Mesodermal cell (in vitro differentiated cells): ENCODE measurements around the gene SURF6.

Experiments
- H3K27ac ChIP-seq: 2 replicates; pipeline ENCODE4 v1.7.0; 2013; ENCODE audit warnings: mild to moderate bottlenecking, low read depth, low read length, moderate library complexity; ENCODE audit not compliant: severe bottlenecking
- H3K36me3 ChIP-seq: 2 replicates; pipeline ENCODE4 v1.7.1; 2013; ENCODE audit warnings: mild to moderate bottlenecking, low read length, moderate library complexity; ENCODE audit not compliant: control insufficient read depth, insufficient read depth
- H3K4me1 ChIP-seq: one replicate; pipeline ENCODE4 v1.7.1; 2013; ENCODE audit warnings: mild to moderate bottlenecking, low read length; ENCODE audit not compliant: insufficient read depth, control insufficient read depth, poor library complexity, severe bottlenecking
- H3K4me3 ChIP-seq: 2 replicates; pipeline ENCODE4 v1.7.0; 2013; ENCODE audit warnings: low read length, control low read depth, mild to moderate bottlenecking; ENCODE audit not compliant: insufficient read depth, poor library complexity, severe bottlenecking; ENCODE audit errors: extremely low read depth
- H3K9me3 ChIP-seq: 2 replicates; pipeline ENCODE4 v1.7.1; 2013; ENCODE audit warnings: mild to moderate bottlenecking, low read length, moderate library complexity; ENCODE audit not compliant: control insufficient read depth
- WGBS, 2 experiments: methylation state at CpG; one replicate each; pipeline ENCODE4 v1.1.5; 2013; ENCODE audit warnings: missing lambda C conversion rate in 2 of 2; ENCODE audit not compliant: insufficient coverage in 2 of 2; 5-methylcytosine and 5-hydroxymethylcytosine counted together

The SURF6 gene

GRCh38 chr9:133355881-133356357 is 19.9 kb upstream of the SURF6 start:
- peaks cover 56% of the 10 kb centered on the region for H3K36me3 ChIP-seq
- H3K4me3 ChIP-seq, result peak overlapping the region; percentile 72
- peak overlapping the region; percentile 23 for H3K27ac ChIP-seq
- no peaks in the 10 kb centered on the region for H3K9me3 ChIP-seq
- no peaks in the 10 kb centered on the region for H3K4me1 ChIP-seq
- 3 to 6% methylated on average over 11 to 22 of the region's 31 CpGs for WGBS, 2 experiments

DNA sequence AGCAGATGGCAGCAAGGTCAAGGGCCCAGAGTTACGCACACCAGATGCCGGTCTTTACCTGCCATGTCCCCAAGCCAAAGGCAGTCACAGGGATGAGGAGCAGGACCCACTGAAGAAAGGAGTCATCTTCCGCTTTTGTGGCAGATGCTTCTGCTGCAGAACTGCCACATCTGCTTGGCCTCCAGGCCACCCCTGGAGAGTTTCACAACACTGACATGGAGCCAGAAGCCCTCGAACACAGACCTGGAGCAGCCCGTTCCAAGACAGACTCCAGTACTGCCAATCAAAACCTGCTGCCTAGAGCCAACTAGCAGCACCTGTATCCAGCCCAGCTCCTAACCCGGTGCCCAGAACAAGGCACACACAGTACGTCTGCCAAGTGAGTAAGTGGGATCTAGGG is 18.8 kb upstream of the SURF6 start:
- H3K4me3 ChIP-seq, result no peak overlapping the region
- no peak overlapping the region for H3K27ac ChIP-seq
- H3K9me3 ChIP-seq, result no peaks in the 10 kb centered on the region
- 88 to 96% methylated on average over 7 of the region's 7 CpGs for WGBS, 2 experiments
- peaks cover 1% of the 10 kb centered on the region for H3K4me1 ChIP-seq
- H3K36me3 ChIP-seq, result peaks cover 57% of the 10 kb centered on the region

DNA sequence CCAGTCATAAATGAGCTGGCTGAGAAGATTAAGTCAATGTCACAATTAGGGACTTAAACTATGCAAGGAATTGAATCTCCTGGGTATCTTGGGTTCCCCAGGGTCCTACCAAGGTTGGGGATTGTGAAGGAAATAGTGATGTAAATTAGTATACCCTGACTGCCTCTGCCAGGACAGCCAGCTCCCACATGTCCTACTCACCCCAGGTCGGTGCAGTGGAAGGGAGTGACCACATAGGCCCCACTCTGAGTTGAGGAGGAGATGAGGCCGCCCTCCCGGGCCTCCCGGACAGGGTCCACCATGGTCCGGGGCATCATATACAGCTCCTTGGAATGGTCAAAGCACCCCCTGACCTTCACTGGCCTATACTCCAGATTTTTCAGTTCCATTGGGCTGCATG is 17.6 kb upstream of the SURF6 start:
- Histone ChIP-seq H3K9me3 (no peaks in the 10 kb centered on the region), H3K36me3 (peaks cover 61% of the 10 kb centered on the region), H3K4me3 (no peak overlapping the region), H3K27ac (peak overlapping the region; percentile 16), H3K4me1 (peaks cover 6% of the 10 kb centered on the region)
- 96 to 100% methylated on average over 4 of the region's 5 CpGs for WGBS, 2 experiments

- Histone ChIP-seq H3K27ac (peak overlapping the region; percentile 16), H3K36me3 (peaks cover 55% of the 10 kb centered on the region), H3K4me3 (no peak overlapping the region), H3K9me3 (no peaks in the 10 kb centered on the region), H3K4me1 (peaks cover 6% of the 10 kb centered on the region)
- WGBS, 2 experiments, result 92 to 95% methylated on average over 6 to 7 of the region's 8 CpGs
These were observed 16.8 kb upstream of the SURF6 start for GRCh38 chr9:133352635-133353340.

DNA sequence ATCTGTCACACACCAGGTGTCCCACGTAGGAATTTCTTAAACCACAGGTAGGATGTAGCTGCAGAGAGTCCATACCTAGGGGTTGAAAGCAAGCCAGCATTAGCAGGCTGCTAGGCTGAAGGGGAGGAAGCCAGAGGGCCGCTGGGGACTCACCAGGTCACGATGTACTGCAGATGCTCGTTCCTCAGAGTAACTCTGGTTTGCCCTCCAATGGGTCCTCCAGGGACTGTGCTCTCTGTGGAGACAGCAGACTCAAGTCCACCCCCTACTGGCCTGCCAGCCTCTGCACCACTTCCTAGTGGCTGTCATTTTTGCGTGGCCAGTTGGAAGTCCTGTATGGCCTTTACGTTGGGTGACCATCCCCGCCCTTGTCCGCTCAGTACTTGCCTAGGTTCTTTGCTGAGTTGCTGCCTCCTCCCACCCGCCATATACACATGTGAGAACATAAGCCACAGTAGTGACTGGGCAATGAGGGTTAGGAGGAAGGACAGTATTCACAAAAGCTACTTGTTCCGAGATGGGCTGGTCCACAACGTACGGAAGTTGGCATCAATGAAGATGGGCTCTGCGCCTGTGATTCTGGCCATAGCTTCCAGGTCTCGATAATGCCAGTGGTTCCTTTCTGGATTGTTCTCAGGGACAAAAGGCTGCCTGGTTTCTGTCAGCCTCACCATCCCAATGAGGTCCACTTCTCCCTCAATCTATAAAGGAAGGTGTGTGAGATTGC is 16.1 kb upstream of the SURF6 start:
- Histone ChIP-seq H3K9me3 (no peaks in the 10 kb centered on the region), H3K36me3 (peaks cover 52% of the 10 kb centered on the region), H3K27ac (no peak overlapping the region), H3K4me1 (peaks cover 6% of the 10 kb centered on the region), H3K4me3 (no peak overlapping the region)
- WGBS, 2 experiments, result 83 to 88% methylated on average over 10 to 14 of the region's 14 CpGs

GRCh38 chr9:133351526-133351907 is 15.5 kb upstream of the SURF6 start:
- Histone ChIP-seq H3K4me3 (no peak overlapping the region), H3K9me3 (no peaks in the 10 kb centered on the region), H3K27ac (no peak overlapping the region), H3K36me3 (peaks cover 52% of the 10 kb centered on the region), H3K4me1 (peaks cover 8% of the 10 kb centered on the region)
- WGBS, 2 experiments, result 80% methylated on average over 1 of the region's 3 CpGs; no CpG with 5 or more reads in 1 of the 2 experiments

- H3K9me3 ChIP-seq, result no peaks in the 10 kb centered on the region
- peak overlapping the region; percentile 23 for H3K27ac ChIP-seq
- H3K4me3 ChIP-seq, result peak overlapping the region; percentile 100
- H3K36me3 ChIP-seq, result peaks cover 64% of the 10 kb centered on the region
- 90 to 97% methylated on average over 12 to 15 of the region's 15 CpGs for WGBS, 2 experiments
- peaks cover 12% of the 10 kb centered on the region for H3K4me1 ChIP-seq
These were observed 14.1 kb upstream of the SURF6 start for GRCh38 chr9:133349965-133350616.

DNA sequence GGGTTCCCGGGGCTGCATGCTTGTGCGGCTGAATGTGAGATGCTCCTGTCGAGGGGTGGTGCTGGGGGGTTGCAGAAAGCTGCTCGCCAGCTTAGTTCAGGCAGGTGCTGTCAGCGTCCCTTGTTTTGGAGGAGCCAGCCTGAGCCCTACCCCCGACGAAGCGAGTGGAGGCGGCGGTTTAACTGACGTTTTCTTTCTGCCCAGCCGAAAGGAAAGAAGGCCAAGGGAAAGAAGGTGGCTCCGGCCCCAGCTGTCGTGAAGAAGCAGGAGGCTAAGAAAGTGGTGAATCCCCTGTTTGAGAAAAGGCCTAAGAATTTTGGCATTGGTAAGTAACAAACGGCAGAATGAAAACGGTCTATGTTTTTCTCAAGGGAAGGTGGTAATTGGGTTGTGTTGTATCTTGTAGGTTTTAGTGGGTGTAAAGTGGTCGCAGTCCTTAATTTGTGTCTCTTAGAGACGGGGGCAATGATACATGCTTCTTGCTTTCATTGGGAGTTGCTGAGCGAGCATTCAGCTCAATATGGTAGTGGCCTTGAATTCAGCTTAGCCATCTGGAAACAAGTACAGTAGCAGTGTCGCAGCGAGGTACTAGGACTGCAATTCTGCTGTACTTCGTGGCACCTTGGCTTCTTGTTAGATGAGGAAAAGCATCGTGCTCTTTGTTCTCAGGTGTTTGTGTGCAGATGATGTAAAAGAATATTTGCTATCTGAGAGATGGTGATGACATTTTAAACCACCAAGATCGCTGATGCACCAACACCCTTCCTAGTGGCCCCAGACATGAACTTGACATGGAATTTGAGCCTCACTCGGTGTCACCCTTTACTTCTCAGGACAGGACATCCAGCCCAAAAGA is 13.0 kb upstream of the SURF6 start:
- 10 to 11% methylated on average over 22 of the region's 25 CpGs for WGBS, 2 experiments
- Histone ChIP-seq H3K36me3 (peaks cover 75% of the 10 kb centered on the region), H3K9me3 (no peaks in the 10 kb centered on the region), H3K4me1 (peaks cover 12% of the 10 kb centered on the region), H3K27ac (peak overlapping the region; percentile 98), H3K4me3 (peak overlapping the region; percentile 100)

- no peaks in the 10 kb centered on the region for H3K9me3 ChIP-seq
- H3K4me3 ChIP-seq, result peak within 1 kb of the TSS; percentile 100
- peaks cover 12% of the 10 kb centered on the region for H3K4me1 ChIP-seq
- H3K36me3 ChIP-seq, result peaks cover 79% of the 10 kb centered on the region
- 0% methylated on average over 57 to 59 of the region's 64 CpGs for WGBS, 2 experiments
- peak within 1 kb of the TSS; percentile 98 for H3K27ac ChIP-seq
These were observed 12.2 kb upstream of the SURF6 start, which contains the start of the genes MED22 and RPL7A for GRCh38 chr9:133347985-133348717. Gene MED22, minus strand, starts transcription at chr9:133348131. Its CDS starts 1,469 bp downstream, at chr9:133346662. Gene RPL7A, plus strand, starts transcription at chr9:133348218. Its CDS starts 26 bp downstream, at chr9:133348244.
